Hair follicle dermal papilla cell (primary cell): Measurements from ENCODE around the gene DNAJA2. TPM values are rescaled to one million over a fixed set of nuclear protein-coding genes. Genes with fewer than 3 reads are reported as not detected.

Experiments
- total RNA-seq: library from RNA; depleted of rRNA; stranded (reverse); fragments of >200 nt; gene quantifications from 2 replicates; pipeline ENCODE4 v1.2.3, GENCODE V29; 2012

The DNAJA2 gene
- 62.5 and 64.4 TPM in 2 replicates for total RNA-seq

GRCh38 chr16:46973207-46973995, at the start of gene DNAJA2:
Gene DNAJA2, minus strand, starts transcription at chr16:46973674. Its CDS starts 102 bp downstream, at chr16:46973572.

Other genes with a start within 250 kb of the DNAJA2 start
- gene MYLK3, start 225.3 kb downstream of the DNAJA2 start, total RNA-seq = 0.12 and 0.16 TPM in 2 replicates
- gene C16orf87, start 142.5 kb downstream of the DNAJA2 start, total RNA-seq = 5.5 and 6.0 TPM in 2 replicates
- gene GPT2, start 89.3 kb downstream of the DNAJA2 start, total RNA-seq = 13.1 and 13.6 TPM in 2 replicates
- 27.9 and 43.0 TPM in 2 replicates for gene NETO2, start 170.3 kb upstream of the DNAJA2 start, total RNA-seq